Thyroid gland (tissue), 4 donors: ENCODE results near the gene ULK2. TPM values are rescaled to one million over a fixed set of nuclear protein-coding genes. Genes with fewer than 3 reads are reported as not detected.

ENCODE experiments used
- DNase-seq, 2 donors: peaks; one replicate each; pipeline ENCODE4 v3.0.0-alpha.2; 2019
- H3K27ac ChIP-seq, 3 donors: fragments of 200-600 bp; sonication (generic); 1 replicate in 2 of 3; 2 replicates in 1 of 3; pipeline ENCODE4 v1.5.1; 2016 to 2019; ENCODE audit warnings: mild to moderate bottlenecking in 1 of 3, moderate library complexity in 1 of 3
- H3K27me3 ChIP-seq: fragments of 200-600 bp; sonication (generic); one replicate; pipeline ENCODE4 v1.5.1; 2019
- H3K36me3 ChIP-seq, 2 donors: fragments of 200-600 bp; sonication (generic); one replicate each; pipeline ENCODE4 v1.5.1; 2016 to 2019
- H3K4me1 ChIP-seq, 2 donors: fragments of 200-600 bp; sonication (generic); one replicate each; pipeline ENCODE4 v1.5.1; 2017 to 2019
- H3K4me3 ChIP-seq, 3 donors: fragments of 200-600 bp; sonication (generic); replicated peaks in 1 of 3; 1 replicate in 2 of 3; 2 replicates in 1 of 3; pipeline ENCODE4 v1.5.1; 2016; ENCODE audit warnings: mild to moderate bottlenecking in 1 of 3
- H3K9me3 ChIP-seq: fragments of 200-600 bp; sonication (generic); one replicate; pipeline ENCODE4 v1.5.1; 2017
- CTCF ChIP-seq, 6 experiments: fragments of 200-600 bp in 3 of 6; fragments of 450-650 bp in 3 of 6; sonication (generic) in 3 of 6; IDR thresholded peaks; one replicate each; pipeline ENCODE4 v1.5.1; 2016 to 2019; ENCODE audit warnings: antibody characterized with exemption in 6 of 6, mild to moderate bottlenecking in 2 of 6, inconsistent platforms in 1 of 6, moderate library complexity in 1 of 6
- POLR2A ChIP-seq, 2 donors: fragments of 450-650 bp; IDR thresholded peaks; one replicate each; pipeline ENCODE4 v1.6.1; 2017; ENCODE audit warnings: antibody characterized with exemption in 2 of 2, mild to moderate bottlenecking in 2 of 2, moderate library complexity in 1 of 2
- WGBS, 2 donors: methylation state at CpG; one replicate each; pipeline ENCODE4 v1.1.5; 2017; 5-methylcytosine and 5-hydroxymethylcytosine counted together
- intact Hi-C: fragments of 100-400 bp; cut with DNase I; formaldehyde crosslinking; loops from one replicate; pipeline ENCODE4 v1.15.1; 2023
- total RNA-seq, 4 donors: library from RNA; depleted of rRNA; stranded (reverse); fragments of >200 nt; gene quantifications; one replicate each; pipeline ENCODE4 v1.2.3, GENCODE V29; 2016

ULK2 gene
- total RNA-seq, 4 donors from 2014 or later: 15.8 to 22.6 (median 16.8) TPM

- DNase-seq: peak; percentile 42 to 57
- peak overlapping the region in 2 of 3 donors; percentile 94 to 98 for H3K27ac ChIP-seq
- H3K4me1 ChIP-seq: peaks cover 18 to 47% of the 10 kb centered on the region in 2 donors
- no peaks in the 10 kb centered on the region for H3K27me3 ChIP-seq
- 93% methylated on average over 3 of the region's 3 CpGs for WGBS, 2 donors
- no peaks in the 10 kb centered on the region for H3K9me3 ChIP-seq
- H3K4me3 ChIP-seq: no peak overlapping the region
- TF ChIP-seq POLR2A (IDR thresholded peaks at IDR 0.05) (no peak), CTCF (IDR thresholded peaks at IDR 0.05) (no peak)
- intact Hi-C loops: no loop called here
- H3K36me3 ChIP-seq: no peaks in the 10 kb centered on the region
Observed at GRCh38 chr17:19750835-19751234, 116.9 kb downstream of the ULK2 start.

- DNase-seq: peak in 1 of 2 donors; percentile 26
- 95 to 96% methylated on average over 9 of the region's 9 CpGs for WGBS, 2 donors
- no peak for TF ChIP-seq CTCF (IDR thresholded peaks at IDR 0.05)
- no peak for TF ChIP-seq POLR2A (IDR thresholded peaks at IDR 0.05)
- Histone ChIP-seq H3K27me3 (no peaks in the 10 kb centered on the region), H3K27ac (peak overlapping the region in 2 of 3 donors; percentile 39 to 49), H3K4me3 (no peak overlapping the region), H3K4me1 (peaks cover 21 to 50% of the 10 kb centered on the region in 2 donors), H3K9me3 (no peaks in the 10 kb centered on the region), H3K36me3 (no peaks in the 10 kb centered on the region)
- intact Hi-C loops: no loop called here
Observed at GRCh38 chr17:19750020-19750572, 117.6 kb downstream of the ULK2 start.

GRCh38 chr17:19748807-19749193, 118.9 kb downstream of the ULK2 start:
- Histone ChIP-seq H3K9me3 (no peaks in the 10 kb centered on the region), H3K36me3 (no peaks in the 10 kb centered on the region), H3K27ac (no peak overlapping the region), H3K27me3 (no peaks in the 10 kb centered on the region), H3K4me1 (peaks cover 27 to 54% of the 10 kb centered on the region in 2 donors), H3K4me3 (no peak overlapping the region)
- 81 to 87% methylated on average over 12 to 13 of the region's 13 CpGs for WGBS, 2 donors
- no peak for DNase-seq
- TF ChIP-seq POLR2A (IDR thresholded peaks at IDR 0.05) (no peak), CTCF (IDR thresholded peaks at IDR 0.05) (no peak)
- intact Hi-C loops: no loop called here

GRCh38 chr17:19747829-19748806, 119.6 kb downstream of the ULK2 start, which contains the start of gene ALDH3A1:
ALDH3A1 (minus strand) TSS chr17:19748298; CDS start chr17:19745129, 3,169 bp downstream.
- no peak for TF ChIP-seq POLR2A (IDR thresholded peaks at IDR 0.05)
- no peak within 1 kb of the TSS for H3K4me3 ChIP-seq
- H3K36me3 ChIP-seq: no peaks in the 10 kb centered on the region
- intact Hi-C loops: no loop called here
- peaks cover 21 to 48% of the 10 kb centered on the region in 2 donors for H3K4me1 ChIP-seq
- H3K27me3 ChIP-seq: no peaks in the 10 kb centered on the region
- peak in 1 of 2 donors; percentile 53 for DNase-seq
- H3K9me3 ChIP-seq: no peaks in the 10 kb centered on the region
- H3K27ac ChIP-seq: no peak within 1 kb of the TSS
- WGBS, 2 donors: 67 to 73% methylated on average over 22 to 24 of the region's 25 CpGs

GRCh38 chr17:19747159-19747719, 120.5 kb downstream of the ULK2 start:
- peaks cover 14 to 39% of the 10 kb centered on the region in 2 donors for H3K4me1 ChIP-seq
- no peak for DNase-seq
- H3K27ac ChIP-seq: no peak overlapping the region
- no peaks in the 10 kb centered on the region for H3K27me3 ChIP-seq
- no peak overlapping the region for H3K4me3 ChIP-seq
- WGBS, 2 donors: 93 to 96% methylated on average over 9 to 13 of the region's 13 CpGs
- H3K36me3 ChIP-seq: no peaks in the 10 kb centered on the region
- intact Hi-C loops: no loop called here
- H3K9me3 ChIP-seq: no peaks in the 10 kb centered on the region
- TF ChIP-seq CTCF (IDR thresholded peaks at IDR 0.05): no peak
- no peak for TF ChIP-seq POLR2A (IDR thresholded peaks at IDR 0.05)
